MM.1S (cell line): ENCODE data around the gene DEFB126.

Source experiments
- DNase-seq: peaks from one replicate; pipeline ENCODE4 v3.0.0-alpha.2; 2015
- H2AFZ ChIP-seq: fragments of 300-600 bp; sonication (generic); 2 replicates; pipeline ENCODE4 v1.6.0; 2016; ENCODE audit warnings: antibody characterized with exemption, low read length
- H3F3A ChIP-seq: fragments of 300-600 bp; sonication (generic); 2 replicates; pipeline ENCODE4 v1.6.1; 2016; ENCODE audit warnings: mild to moderate bottlenecking, antibody characterized with exemption, low read length, moderate library complexity, mixed read lengths; ENCODE audit not compliant: insufficient read depth
- H3K27ac ChIP-seq: fragments of 300-600 bp; sonication (generic); 2 replicates; pipeline ENCODE4 v1.5.1; 2016; ENCODE audit warnings: mild to moderate bottlenecking, low read length
- H3K27me3 ChIP-seq: fragments of 300-600 bp; sonication (generic); replicated peaks from 2 replicates; pipeline ENCODE4 v1.6.0; 2016; ENCODE audit warnings: low read length; ENCODE audit not compliant: insufficient read depth
- H3K36me3 ChIP-seq: fragments of 300-600 bp; sonication (generic); replicated peaks from 2 replicates; pipeline ENCODE4 v1.6.1; 2016; ENCODE audit warnings: mild to moderate bottlenecking, low read length, mixed read lengths; ENCODE audit not compliant: insufficient read depth
- H3K4me1 ChIP-seq: fragments of 300-600 bp; sonication (generic); 2 replicates; pipeline ENCODE4 v1.6.1; 2016; ENCODE audit warnings: low read length, mixed read lengths
- H3K4me2 ChIP-seq: fragments of 300-600 bp; sonication (generic); 2 replicates; pipeline ENCODE4 v1.6.0; 2016; ENCODE audit warnings: low read depth, low read length
- H3K4me3 ChIP-seq: fragments of 300-600 bp; sonication (generic); 2 replicates; pipeline ENCODE4 v1.5.1; 2016; ENCODE audit warnings: low read length, mixed read lengths
- H3K79me2 ChIP-seq: fragments of 300-600 bp; sonication (generic); 2 replicates; pipeline ENCODE4 v1.6.1; 2016; ENCODE audit warnings: mixed run types, low read length, mixed read lengths
- H3K9ac ChIP-seq: fragments of 300-600 bp; sonication (generic); 2 replicates; pipeline ENCODE4 v1.6.1; 2016; ENCODE audit warnings: low read length, mixed read lengths
- H3K9me2 ChIP-seq: fragments of 300-600 bp; sonication (generic); replicated peaks from 2 replicates; pipeline ENCODE4 v1.6.1; 2016; ENCODE audit warnings: mild to moderate bottlenecking, low read length, mixed read lengths; ENCODE audit not compliant: insufficient read depth
- H3K9me3 ChIP-seq: fragments of 300-600 bp; sonication (generic); replicated peaks from 2 replicates; pipeline ENCODE4 v1.6.1; 2016; ENCODE audit warnings: mild to moderate bottlenecking, low read length, mixed read lengths; ENCODE audit not compliant: insufficient read depth
- H4K20me1 ChIP-seq: fragments of 300-600 bp; sonication (generic); 2 replicates; pipeline ENCODE4 v1.6.1; 2016; ENCODE audit warnings: mild to moderate bottlenecking, low read length, moderate library complexity, mixed read lengths; ENCODE audit not compliant: insufficient read depth
- EZH2 ChIP-seq: fragments of 300-600 bp; sonication (generic); optimal IDR thresholded peaks from 2 replicates; pipeline ENCODE3; 2017; ENCODE audit warnings: low read depth, mild to moderate bottlenecking, antibody characterized with exemption, low read length, mixed read lengths
- EZH2phosphoT487 ChIP-seq: fragments of 300-600 bp; sonication (generic); IDR thresholded peaks from 2 replicates; pipeline ENCODE4 v1.6.1; 2018; ENCODE audit warnings: antibody characterized with exemption, low read length
- TF ChIP-seq, protein P1 (sequence below): fragments of 300-600 bp; sonication (generic); IDR thresholded peaks from 2 replicates; pipeline ENCODE4 v1.5.1; 2016; ENCODE audit warnings: antibody characterized with exemption, low read length, mixed read lengths

The DEFB126 gene

DNA sequence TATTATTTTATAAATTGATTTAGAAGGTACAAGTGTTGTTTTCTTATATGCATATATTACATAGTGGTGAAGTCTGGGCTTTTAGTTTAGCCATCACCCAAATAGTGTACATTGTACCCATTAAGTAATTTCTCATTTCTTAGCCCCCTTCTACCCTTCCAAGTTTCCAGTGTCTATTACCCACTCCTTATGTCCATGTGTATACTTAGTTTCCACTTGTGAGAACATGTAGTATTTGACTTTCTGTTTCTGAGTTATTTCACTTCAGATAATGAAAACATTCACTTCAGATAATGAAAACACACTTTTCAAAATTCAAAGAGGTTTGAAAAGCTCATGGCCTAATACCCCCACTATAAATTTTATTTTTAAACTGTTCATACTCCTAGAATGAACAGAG is 40.4 kb upstream of the DEFB126 start:
- H3K4me1 ChIP-seq: no peaks in the 10 kb centered on the region
- H3K4me2 ChIP-seq: no peak overlapping the region
- no peaks in the 10 kb centered on the region for H3K36me3 ChIP-seq
- no peak overlapping the region for H2AFZ ChIP-seq
- no peaks in the 10 kb centered on the region for H3F3A ChIP-seq
- H4K20me1 ChIP-seq: no peaks in the 10 kb centered on the region
- no peak overlapping the region for H3K4me3 ChIP-seq
- H3K9ac ChIP-seq: no peak overlapping the region
- TF ChIP-seq, protein P1, sequence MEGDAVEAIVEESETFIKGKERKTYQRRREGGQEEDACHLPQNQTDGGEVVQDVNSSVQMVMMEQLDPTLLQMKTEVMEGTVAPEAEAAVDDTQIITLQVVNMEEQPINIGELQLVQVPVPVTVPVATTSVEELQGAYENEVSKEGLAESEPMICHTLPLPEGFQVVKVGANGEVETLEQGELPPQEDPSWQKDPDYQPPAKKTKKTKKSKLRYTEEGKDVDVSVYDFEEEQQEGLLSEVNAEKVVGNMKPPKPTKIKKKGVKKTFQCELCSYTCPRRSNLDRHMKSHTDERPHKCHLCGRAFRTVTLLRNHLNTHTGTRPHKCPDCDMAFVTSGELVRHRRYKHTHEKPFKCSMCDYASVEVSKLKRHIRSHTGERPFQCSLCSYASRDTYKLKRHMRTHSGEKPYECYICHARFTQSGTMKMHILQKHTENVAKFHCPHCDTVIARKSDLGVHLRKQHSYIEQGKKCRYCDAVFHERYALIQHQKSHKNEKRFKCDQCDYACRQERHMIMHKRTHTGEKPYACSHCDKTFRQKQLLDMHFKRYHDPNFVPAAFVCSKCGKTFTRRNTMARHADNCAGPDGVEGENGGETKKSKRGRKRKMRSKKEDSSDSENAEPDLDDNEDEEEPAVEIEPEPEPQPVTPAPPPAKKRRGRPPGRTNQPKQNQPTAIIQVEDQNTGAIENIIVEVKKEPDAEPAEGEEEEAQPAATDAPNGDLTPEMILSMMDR: no peak
- TF ChIP-seq EZH2phosphoT487 (no peak), EZH2 (no peak)
- no peaks in the 10 kb centered on the region for H3K9me2 ChIP-seq
- H3K9me3 ChIP-seq: no peaks in the 10 kb centered on the region
- H3K27ac ChIP-seq: no peak overlapping the region
- H3K27me3 ChIP-seq: no peaks in the 10 kb centered on the region
- H3K79me2 ChIP-seq: no peaks in the 10 kb centered on the region
- DNase-seq: no peak

DNA sequence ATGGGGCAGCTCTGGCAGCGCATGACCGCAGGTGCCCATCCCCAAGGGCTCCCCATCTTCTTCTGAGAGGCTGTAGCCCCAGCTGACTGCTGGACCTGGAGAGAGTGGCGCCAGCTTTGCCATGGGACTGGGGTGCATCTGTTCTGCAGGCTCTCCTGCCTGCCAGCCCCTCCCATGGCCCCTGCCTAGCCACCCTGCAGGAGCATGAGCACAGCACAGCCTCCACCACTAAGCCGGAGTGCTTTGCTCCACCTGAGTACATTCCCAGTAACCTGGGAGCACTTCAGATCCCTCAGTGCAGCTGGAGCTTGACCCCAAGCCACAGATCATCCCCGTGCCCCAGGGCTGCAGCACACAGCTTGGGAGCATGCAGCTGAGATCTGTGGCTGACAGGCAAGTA is 38.9 kb upstream of the DEFB126 start:
- H3K9me3 ChIP-seq: no peaks in the 10 kb centered on the region
- H3K27ac ChIP-seq: no peak overlapping the region
- H3K79me2 ChIP-seq: no peaks in the 10 kb centered on the region
- H3K4me2 ChIP-seq: no peak overlapping the region
- no peak for DNase-seq
- no peaks in the 10 kb centered on the region for H3K4me1 ChIP-seq
- no peaks in the 10 kb centered on the region for H3K36me3 ChIP-seq
- H3F3A ChIP-seq: no peaks in the 10 kb centered on the region
- H3K27me3 ChIP-seq: no peaks in the 10 kb centered on the region
- no peak overlapping the region for H3K9ac ChIP-seq
- TF ChIP-seq EZH2phosphoT487 (no peak), EZH2 (no peak)
- TF ChIP-seq, protein P1: no peak
- no peak overlapping the region for H2AFZ ChIP-seq
- no peak overlapping the region for H3K4me3 ChIP-seq
- no peaks in the 10 kb centered on the region for H3K9me2 ChIP-seq
- H4K20me1 ChIP-seq: no peaks in the 10 kb centered on the region

DNA sequence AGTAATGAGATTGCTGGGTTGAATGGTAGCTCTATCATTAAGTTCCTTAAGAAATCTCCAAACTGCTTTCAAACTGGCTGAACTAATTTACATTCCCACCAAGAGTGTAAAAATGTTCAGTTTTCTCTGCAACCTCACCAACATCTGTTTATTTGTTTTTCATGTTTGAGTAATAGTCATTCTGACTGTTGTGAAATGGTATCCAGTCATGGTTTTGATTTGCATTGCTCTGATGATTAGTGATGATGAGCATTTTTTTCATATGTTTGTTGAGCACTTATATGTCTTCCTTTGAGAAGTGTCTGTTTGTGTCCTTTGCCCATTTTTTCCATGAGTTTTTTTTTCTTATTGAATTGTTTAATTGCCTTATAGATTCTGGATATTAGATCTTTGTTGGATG is 30.0 kb upstream of the DEFB126 start:
- Histone ChIP-seq H3K4me1 (no peaks in the 10 kb centered on the region), H3K79me2 (no peaks in the 10 kb centered on the region)

More for the DNA sequence above, 30.0 kb upstream of the DEFB126 start:
- no peaks in the 10 kb centered on the region for H3F3A ChIP-seq
- no peak overlapping the region for H3K4me3 ChIP-seq
- H3K36me3 ChIP-seq: no peaks in the 10 kb centered on the region
- no peak overlapping the region for H3K27ac ChIP-seq
- H3K9ac ChIP-seq: no peak overlapping the region
- H4K20me1 ChIP-seq: no peaks in the 10 kb centered on the region
- no peaks in the 10 kb centered on the region for H3K27me3 ChIP-seq
- H3K9me2 ChIP-seq: no peaks in the 10 kb centered on the region
- TF ChIP-seq, protein P1: no peak
- no peak for TF ChIP-seq EZH2
- no peak for TF ChIP-seq EZH2phosphoT487
- H2AFZ ChIP-seq: no peak overlapping the region
- H3K4me2 ChIP-seq: no peak overlapping the region
- DNase-seq: no peak
- no peaks in the 10 kb centered on the region for H3K9me3 ChIP-seq
